Activated T-cell treated with anti-CD3 and anti-CD28 coated beads, Interleukin-2, amount 50 U/mL, for 48 hours (primary cell): Measurements from ENCODE around the gene CNIH1.
"Not testable (repeated sequence)": the region's sequence is repeated elsewhere in the genome, so short reads cannot be mapped to it uniquely, and the experiment has no call there.

Experiments used
- DNase-seq, 2 experiments: peaks; one replicate each; pipeline ENCODE4 v3.0.0-alpha.2; 2020

CNIH1 gene

GRCh38 chr14:54425537-54426274 is 15.5 kb downstream of the CNIH1 start:
- DNase-seq, result no peak

DNA sequence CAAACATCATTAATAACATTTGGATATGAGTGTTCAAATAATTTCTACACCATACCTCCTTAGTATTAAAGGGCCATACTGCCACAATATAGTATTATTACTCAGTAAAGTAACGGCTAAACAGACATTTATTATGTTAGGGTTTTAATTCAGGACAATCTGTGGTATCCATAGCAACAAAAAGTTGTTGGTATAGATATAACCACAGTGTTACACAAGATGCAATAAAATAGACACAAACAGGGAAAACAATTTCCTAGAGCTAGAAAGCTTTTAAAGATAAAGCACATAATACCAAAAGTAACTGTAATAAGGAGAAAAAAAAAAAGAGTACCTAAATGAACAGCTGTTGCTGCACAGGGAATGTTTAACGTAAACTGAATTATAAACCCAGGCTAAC is 16.1 kb downstream of the CNIH1 start:
- DNase-seq, result no peak

DNA sequence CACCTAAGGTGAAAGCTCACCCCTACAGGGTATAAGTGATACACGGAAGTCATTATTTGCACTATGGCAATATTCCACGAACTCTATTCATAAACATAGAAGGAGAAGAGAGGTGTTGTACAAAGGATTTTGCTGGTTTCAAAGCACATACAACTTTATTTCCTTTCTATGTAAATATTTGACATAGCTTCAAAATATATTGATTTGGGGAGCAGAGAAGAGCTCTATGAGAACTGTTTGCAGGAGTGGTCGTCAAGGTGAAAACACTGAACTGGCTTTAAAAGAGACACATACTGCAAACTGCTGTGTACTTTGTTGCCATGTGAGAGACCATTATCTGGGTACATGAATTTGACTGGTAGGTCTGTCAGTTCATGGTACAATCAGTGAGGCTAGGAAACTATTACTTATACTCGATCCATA is 16.7 kb downstream of the CNIH1 start:
- no peak for DNase-seq

DNA sequence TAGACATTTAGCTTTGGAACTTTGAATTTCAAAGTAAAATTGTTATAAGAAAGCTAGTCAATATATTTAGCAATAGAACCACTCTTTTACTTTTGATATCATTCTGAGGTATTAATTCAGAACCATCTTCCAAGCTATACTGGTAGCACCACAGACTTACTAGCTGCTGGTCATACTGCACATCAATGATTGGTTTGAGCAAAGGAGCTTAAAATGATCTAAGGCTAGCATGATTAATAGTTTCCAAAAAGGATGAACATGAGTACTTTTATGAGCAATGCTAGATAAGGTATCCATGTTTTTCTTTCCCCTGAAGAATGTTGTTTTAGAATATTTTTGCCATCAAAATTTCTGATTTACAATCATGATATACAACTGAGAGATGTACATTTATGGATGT is 17.2 kb downstream of the CNIH1 start:
- DNase-seq, result no peak

GRCh38 chr14:54420478-54421142 is 20.6 kb downstream of the CNIH1 start:
- no peak for DNase-seq

DNA sequence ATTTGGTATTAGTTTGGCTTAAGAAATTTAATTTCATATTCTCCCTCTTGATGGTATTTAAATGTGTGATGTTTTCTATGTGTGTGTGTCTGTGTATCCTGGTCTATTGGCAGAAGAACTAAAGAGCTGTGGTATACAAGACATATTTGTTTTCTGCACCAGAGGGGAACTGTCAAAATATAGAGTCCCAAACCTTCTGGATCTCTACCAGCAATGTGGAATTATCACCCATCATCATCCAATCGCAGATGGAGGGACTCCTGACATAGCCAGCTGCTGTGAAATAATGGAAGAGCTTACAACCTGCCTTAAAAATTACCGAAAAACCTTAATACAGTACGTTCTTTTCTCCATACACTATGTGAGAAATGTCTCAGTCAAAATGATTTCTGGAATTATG is 29.8 kb downstream of the CNIH1 start:
- no peak for DNase-seq

DNA sequence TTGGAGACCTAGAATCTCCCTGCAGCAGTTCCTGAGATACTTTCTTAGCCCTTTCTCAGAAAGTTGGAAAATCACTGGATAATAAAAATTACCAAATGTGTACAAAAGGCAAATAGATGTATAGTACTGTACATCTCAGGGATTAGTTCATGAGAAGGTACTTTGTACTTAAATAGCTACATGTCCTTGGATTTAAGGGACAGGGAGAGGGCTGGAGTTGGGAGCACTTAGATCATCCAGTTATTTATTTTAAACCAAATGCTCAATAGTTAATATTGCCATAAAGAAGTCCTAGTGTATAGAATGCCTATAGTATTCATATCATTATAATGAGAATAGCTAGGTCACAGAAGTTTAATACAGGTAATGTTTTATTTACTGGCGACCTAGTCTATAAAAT is 31.0 kb downstream of the CNIH1 start:
- DNase-seq, result no peak

DNA sequence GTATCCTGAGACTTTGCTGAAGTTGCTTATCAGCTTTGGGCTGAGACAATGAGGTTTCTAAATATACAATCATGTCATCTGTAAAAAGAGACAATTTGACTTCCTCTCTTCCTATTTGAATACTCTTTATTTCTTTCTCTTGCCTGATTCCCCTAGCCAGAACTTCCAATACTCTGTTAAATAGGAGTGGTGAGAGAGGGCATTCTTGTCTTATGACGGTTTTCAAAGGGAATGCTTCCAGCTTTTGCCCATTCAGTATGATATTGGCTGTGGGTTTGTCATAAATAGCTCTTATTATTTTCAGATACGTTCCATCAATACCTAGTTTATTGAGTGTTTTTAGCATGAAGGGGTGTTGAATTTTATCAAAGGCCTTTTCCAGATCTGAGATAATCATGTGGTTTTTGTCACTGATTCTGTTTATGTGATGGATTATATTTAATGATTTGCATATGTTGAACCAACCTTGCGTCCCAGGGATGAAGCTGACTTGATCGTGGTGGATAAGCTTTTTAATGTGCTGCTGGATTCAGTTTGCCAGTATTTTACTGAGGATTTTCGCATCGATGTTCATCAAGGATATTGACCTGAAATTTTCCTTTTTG is 37.7 kb downstream of the CNIH1 start:
- DNase-seq, result not testable (repeated sequence)

GRCh38 chr14:54399560-54399959 is 41.6 kb downstream of the CNIH1 start:
- DNase-seq, result no peak

GRCh38 chr14:54396493-54397335 is 44.5 kb downstream of the CNIH1 start, which contains the start of gene CDKN3:
Gene CDKN3, plus strand, starts transcription at chr14:54397007. Its CDS starts 62 bp downstream, at chr14:54397069.
- DNase-seq, result peak; percentile 98

GRCh38 chr14:54396183-54396492 is 45.0 kb downstream of the CNIH1 start:
- DNase-seq, result no peak

- no peak for DNase-seq
These were observed 45.5 kb downstream of the CNIH1 start for GRCh38 chr14:54395716-54396115.

DNA sequence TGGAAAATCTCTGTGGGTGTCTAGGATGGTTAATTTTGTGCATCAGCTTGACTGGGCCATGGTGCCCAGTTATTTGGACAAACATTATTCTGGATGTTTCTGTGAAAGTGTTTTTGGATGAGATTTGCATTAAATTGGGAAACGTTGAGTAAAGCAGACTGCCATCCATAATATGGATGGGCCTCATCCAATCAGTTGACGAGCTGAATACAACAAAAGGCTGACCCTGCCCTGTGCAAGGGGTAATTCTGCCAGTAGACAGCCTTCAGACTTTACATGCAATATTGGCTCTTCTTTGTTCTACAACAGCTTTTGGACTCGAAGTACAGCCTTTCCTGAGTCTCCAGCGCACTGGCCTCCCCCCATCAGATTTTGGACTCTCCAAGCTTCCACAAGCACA is 45.9 kb downstream of the CNIH1 start:
- DNase-seq, result no peak

GRCh38 chr14:54394596-54394995 is 46.6 kb downstream of the CNIH1 start:
- DNase-seq, result no peak

DNA sequence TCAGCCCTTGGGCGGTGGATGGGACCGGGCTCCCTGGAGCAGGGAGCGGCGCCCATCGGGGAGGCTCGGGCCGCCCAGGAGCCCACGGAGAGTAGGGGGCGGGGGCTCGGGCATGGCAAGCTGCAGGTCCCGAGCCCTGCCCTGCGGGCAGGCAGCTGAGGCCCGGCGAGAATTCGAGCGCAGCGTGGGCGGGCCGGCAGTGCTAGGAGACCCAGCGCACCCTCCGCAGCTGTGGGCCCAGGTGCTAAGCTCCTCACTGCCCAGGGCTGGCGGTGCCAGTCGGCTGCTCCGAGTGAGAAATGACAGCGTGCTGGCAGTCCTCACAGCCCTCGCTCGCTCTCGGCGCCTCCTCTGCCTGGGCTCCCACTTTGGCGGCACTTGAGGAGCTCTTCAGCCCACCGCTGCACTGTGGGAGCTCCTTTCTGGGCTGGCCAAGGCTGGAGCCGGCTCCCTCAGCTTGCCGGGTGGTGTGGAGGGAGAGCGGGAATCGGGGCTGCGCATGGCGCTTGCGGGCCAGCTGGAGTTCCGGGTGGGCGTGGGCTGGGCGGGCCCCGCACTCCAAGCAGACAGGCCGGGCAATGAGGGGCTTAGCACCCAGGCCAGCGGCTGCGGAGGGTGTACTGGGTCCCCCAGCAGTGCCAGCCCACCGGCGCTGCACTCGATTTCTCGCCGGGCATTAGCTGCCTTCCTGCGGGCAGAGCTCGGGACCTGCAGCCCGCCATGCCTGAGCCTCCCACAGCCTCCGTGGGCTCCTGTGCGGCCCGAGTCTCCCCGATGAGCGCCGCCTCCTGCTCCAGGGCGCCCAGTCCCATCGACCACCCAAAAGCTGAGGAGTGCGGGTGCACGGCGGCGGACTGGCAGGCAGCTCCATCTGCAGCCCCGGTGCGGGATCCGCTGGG is 47.9 kb downstream of the CNIH1 start:
- not testable (repeated sequence) for DNase-seq

DNA sequence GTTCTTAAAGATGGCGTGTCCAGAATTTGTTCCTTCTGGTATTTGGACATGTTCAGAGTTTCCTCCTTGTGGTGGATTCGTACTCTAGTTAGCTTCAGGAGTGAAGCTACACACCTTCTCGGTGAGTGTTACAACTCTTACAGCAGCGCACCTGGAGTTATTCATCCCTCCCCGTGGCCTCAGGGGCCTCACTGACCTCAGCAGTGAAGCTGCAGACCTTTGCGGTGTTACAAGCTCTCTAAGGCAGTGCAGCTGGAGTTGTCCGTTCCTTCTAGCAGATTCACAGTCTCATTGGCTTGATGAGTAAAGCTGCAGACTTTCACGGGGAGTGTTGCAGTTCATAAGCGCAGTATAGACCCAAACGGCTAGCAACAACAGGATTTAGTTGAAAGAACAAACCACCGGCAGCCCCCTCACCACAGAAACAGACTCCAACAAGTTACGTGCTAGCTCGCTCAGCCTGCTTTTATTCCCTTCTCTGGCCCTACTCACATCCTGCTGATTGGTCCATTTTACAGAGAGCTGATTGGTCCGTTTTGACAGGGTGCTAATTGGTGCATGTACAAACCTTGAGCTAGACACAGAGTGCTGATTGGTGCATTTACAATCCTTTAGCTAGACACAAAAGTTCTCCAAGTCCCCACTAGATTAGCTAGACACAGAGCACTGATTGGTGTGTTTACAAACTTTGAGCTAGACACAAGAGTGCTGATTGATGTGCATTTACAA is 48.9 kb downstream of the CNIH1 start:
- DNase-seq, result no peak

DNA sequence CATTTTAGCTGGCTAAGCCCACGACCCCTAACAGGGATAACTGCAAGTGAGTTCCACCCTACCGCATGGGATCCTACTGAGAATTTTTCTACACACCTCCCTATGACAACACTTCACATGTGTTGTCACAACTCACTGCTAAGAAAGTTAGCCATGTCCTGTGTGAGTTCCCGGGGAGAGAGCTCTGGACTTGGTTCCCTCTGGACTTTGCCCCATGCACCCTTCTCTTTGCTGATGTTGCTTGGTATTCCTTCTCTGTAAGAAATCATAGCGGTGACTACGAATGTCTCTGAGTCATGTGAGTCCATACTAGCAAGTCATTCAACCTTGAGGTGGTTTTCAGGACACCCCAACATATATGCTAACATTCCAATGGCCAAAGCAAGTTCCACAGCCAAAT is 53.8 kb downstream of the CNIH1 start:
- DNase-seq, result no peak

GRCh38 chr14:54385556-54385955 is 55.6 kb downstream of the CNIH1 start:
- no peak for DNase-seq

DNA sequence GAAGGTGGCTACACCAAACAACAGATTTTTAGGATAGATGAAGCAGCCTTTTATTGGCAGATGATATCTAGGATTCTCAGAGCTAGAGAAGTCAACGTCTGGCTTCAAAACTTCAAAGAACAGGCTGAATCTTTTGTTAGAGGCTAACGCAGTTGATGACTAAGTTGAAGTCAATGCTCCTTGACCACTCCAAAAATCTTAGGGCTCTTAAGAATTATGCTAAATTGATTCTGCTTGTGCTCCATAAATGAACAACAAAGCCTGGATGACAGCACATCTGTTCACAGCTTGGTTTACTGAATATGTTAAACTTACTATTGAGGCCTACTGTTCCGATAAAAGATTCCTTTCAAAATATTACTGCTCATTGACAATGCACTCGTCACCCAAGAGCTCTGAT is 57.3 kb downstream of the CNIH1 start:
- DNase-seq, result no peak

- DNase-seq, result no peak
These were observed 59.4 kb downstream of the CNIH1 start for GRCh38 chr14:54381821-54382220.

DNA sequence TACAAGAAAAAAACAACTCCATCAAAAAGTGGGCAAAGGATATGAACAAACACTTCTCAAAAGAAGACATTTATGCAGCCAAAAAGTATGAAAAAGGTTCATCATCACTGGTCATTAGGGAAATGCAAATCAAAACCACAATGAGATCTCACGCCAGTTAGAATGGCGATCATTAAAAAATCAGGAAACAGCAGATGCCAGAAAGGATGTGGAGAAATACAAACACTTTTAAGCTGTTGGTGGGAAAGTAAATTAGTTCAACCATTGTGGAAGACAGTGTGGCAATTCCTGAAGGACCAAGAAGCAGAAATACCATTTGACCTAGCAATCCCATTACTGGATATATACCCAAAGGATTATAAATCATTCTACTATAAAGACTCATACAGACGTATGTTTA is 60.6 kb downstream of the CNIH1 start:
- DNase-seq, result not testable (repeated sequence)

DNA sequence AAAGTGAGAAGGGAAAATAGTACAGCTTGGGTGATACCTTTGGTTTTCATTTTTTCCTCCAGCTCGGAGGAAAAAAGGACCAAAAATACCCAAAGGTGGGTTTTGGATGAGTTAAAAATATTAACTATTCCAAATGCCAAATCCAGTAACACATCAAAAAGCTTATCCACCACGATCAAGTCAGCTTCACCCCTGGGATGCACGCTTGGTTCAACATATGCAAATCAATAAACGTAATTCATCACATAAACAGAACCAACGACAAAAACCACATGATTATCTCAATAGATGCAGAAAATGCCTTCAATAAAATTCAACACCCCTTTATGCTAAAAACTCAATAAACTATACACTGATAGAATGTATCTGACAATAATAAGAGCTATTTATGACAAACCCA is 62.3 kb downstream of the CNIH1 start:
- DNase-seq, result not testable (repeated sequence)
